H1 (cell line): ENCODE results near the gene IFIT5.

ENCODE experiments used
- ASH2L ChIP-seq: fragments of 200-600, 300-600 bp; sonication (generic); IDR thresholded peaks from one replicate; pipeline ENCODE4 v1.7.1; 2017; ENCODE audit warnings: low read length
- RAD21 ChIP-seq, 2 experiments: IDR thresholded peaks in 1 of 2; conservative IDR thresholded peaks in 1 of 2; 2 replicates each; pipeline ENCODE4 v1.6.1; 2011; ENCODE audit warnings: low read depth in 2 of 2, low read length in 2 of 2, improper control_type of control experiment in 1 of 2, inconsistent platforms in 1 of 2, mild to moderate bottlenecking in 1 of 2, moderate library complexity in 1 of 2
- TF ChIP-seq, protein P1 (sequence below), 3 experiments: IDR thresholded peaks; 1 replicate in 2 of 3; 2 replicates in 1 of 3; pipeline versions ENCODE4 v1.5.1 to v1.6.1; 2011; ENCODE audit warnings: low read length in 3 of 3, mild to moderate bottlenecking in 3 of 3, inconsistent platforms in 2 of 3, low read depth in 1 of 3, moderate library complexity in 1 of 3; ENCODE audit not compliant: insufficient read depth in 1 of 3; ENCODE audit errors: control extremely low read depth in 1 of 3

DNA sequence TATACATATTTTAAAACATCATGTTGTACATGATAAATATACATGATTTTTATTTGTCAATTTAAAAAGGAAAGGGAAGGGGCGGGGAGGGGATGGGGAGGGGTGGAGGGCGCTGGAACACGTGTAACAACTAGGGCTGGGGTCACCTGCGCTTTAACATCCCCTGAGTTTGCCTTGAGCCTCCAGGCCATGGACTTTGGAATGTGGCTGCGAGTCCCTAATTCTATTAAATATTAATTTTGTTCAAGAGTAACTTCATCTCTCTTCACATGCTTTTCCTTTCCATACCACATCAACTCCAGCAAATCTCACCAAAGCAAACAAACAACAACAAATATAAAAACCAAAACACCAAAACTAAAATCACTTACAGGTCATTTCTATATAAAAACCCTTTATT, 10.6 kb downstream of the IFIT5 start:
- TF ChIP-seq RAD21 (IDR thresholded peaks at IDR 0.05 in 1 of 2, conservative IDR thresholded peaks at IDR 0.05 in 1 of 2; ENCODE audit: low read depth in 2 of 2, low read length in 2 of 2) (no peak), ASH2L (no peak)
- TF ChIP-seq, protein P1, sequence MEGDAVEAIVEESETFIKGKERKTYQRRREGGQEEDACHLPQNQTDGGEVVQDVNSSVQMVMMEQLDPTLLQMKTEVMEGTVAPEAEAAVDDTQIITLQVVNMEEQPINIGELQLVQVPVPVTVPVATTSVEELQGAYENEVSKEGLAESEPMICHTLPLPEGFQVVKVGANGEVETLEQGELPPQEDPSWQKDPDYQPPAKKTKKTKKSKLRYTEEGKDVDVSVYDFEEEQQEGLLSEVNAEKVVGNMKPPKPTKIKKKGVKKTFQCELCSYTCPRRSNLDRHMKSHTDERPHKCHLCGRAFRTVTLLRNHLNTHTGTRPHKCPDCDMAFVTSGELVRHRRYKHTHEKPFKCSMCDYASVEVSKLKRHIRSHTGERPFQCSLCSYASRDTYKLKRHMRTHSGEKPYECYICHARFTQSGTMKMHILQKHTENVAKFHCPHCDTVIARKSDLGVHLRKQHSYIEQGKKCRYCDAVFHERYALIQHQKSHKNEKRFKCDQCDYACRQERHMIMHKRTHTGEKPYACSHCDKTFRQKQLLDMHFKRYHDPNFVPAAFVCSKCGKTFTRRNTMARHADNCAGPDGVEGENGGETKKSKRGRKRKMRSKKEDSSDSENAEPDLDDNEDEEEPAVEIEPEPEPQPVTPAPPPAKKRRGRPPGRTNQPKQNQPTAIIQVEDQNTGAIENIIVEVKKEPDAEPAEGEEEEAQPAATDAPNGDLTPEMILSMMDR (IDR thresholded peaks at IDR 0.05; ENCODE audit: control extremely low read depth in 1 of 3, insufficient read depth in 1 of 3, low read depth in 1 of 3, low read length in 3 of 3) = no peak
